Cardiac septum (tissue), 1 donor: Measurements from ENCODE around the gene CD58. TPM values are rescaled to one million over a fixed set of nuclear protein-coding genes. Genes with fewer than 3 reads are reported as not detected.
"Not testable (repeated sequence)": the region's sequence is repeated elsewhere in the genome, so short reads cannot be mapped to it uniquely, and the experiment has no call there.

Source experiments
- DNase-seq: peaks from one replicate; pipeline ENCODE4 v3.0.0-alpha.2; 2020; ENCODE audit warnings: low spot score
- intact Hi-C: fragments of 100-400 bp; cut with DNase I; formaldehyde crosslinking; loops from one replicate; pipeline ENCODE4 v1.14.0; 2022
- total RNA-seq: library from RNA; stranded (reverse); fragmentation: NEBNext Ultra II Directional; extraction: Animal tissue kit (Norgen Biotek cat#: 25700); gene quantifications from one replicate; pipeline ENCODE4 v1.2.1, GENCODE V29; 2021
- donor health status: DM: no; HTN: no; CAD: no.

Gene CD58
- total RNA-seq, 1 donor from 2014 or later, result 25.3 TPM

GRCh38 chr1:116595065-116595840 lies 24.4 kb upstream of the CD58 start:
- intact Hi-C loops, DNase-seq: not testable (repeated sequence)

- intact Hi-C loops, DNase-seq: not testable (repeated sequence)
Observed at GRCh38 chr1:116593977-116594376, 23.2 kb upstream of the CD58 start.

- DNase-seq, intact Hi-C loops: not testable (repeated sequence)
Observed at GRCh38 chr1:116593401-116593800, 22.6 kb upstream of the CD58 start.

GRCh38 chr1:116591951-116592605 lies 21.3 kb upstream of the CD58 start:
- intact Hi-C loops, result not testable (repeated sequence)

GRCh38 chr1:116591006-116591950 lies 20.5 kb upstream of the CD58 start:
- DNase-seq, result not testable (repeated sequence)

More at GRCh38 chr1:116591951-116592605, 21.3 kb upstream of the CD58 start:
- not testable (repeated sequence) for DNase-seq

GRCh38 chr1:116590359-116591005 lies 19.7 kb upstream of the CD58 start:
- DNase-seq, intact Hi-C loops: not testable (repeated sequence)

More at GRCh38 chr1:116591006-116591950, 20.5 kb upstream of the CD58 start:
- intact Hi-C loops, result not testable (repeated sequence)

GRCh38 chr1:116589101-116589735 lies 18.4 kb upstream of the CD58 start:
- intact Hi-C loops, DNase-seq: not testable (repeated sequence)

GRCh38 chr1:116587501-116588227 lies 16.8 kb upstream of the CD58 start:
- intact Hi-C loops, result no loop called here
- no peak for DNase-seq

GRCh38 chr1:116586741-116587143 lies 15.9 kb upstream of the CD58 start:
- DNase-seq, result no peak
- intact Hi-C loops, result no loop called here

- no peak for DNase-seq
- intact Hi-C loops, result no loop called here
Observed at GRCh38 chr1:116585886-116586285, 15.1 kb upstream of the CD58 start.

- intact Hi-C loops, result no loop called here
- DNase-seq, result no peak
Observed at GRCh38 chr1:116581323-116581885, 10.6 kb upstream of the CD58 start.

GRCh38 chr1:116580446-116581322 lies 9.9 kb upstream of the CD58 start:
- intact Hi-C loops, result no loop called here
- DNase-seq, result no peak

GRCh38 chr1:116579259-116579875 lies 8.5 kb upstream of the CD58 start:
- DNase-seq, result no peak
- intact Hi-C loops, result loop anchor here (5.0 to 10.0 kb wide), 2 partner anchors 335 to 478 kb away; no protein-coding TSS in a partner anchor

GRCh38 chr1:116578581-116578980 lies 7.8 kb upstream of the CD58 start:
- intact Hi-C loops, result loop anchor here (5.0 to 10.0 kb wide), 2 partner anchors 336 to 479 kb away; no protein-coding TSS in a partner anchor

GRCh38 chr1:116577759-116578314 lies 7.0 kb upstream of the CD58 start:
- DNase-seq, result no peak
- intact Hi-C loops, result loop anchor here (5.0 to 10.0 kb wide), 2 partner anchors 337 to 479 kb away; no protein-coding TSS in a partner anchor

More at GRCh38 chr1:116578581-116578980, 7.8 kb upstream of the CD58 start:
- DNase-seq, result no peak
